DLD1 (cell line): Measurements from ENCODE around the gene KDM8.
"Not testable (repeated sequence)": the region's sequence is repeated elsewhere in the genome, so short reads cannot be mapped to it uniquely, and the experiment has no call there.

Source experiments
- in situ Hi-C: cut with HindIII; loops from 2 replicates; pipeline ENCODE4 v1.10.0; 2017; ENCODE audit warnings: low sequenced_read_pairs

The KDM8 gene

GRCh38 chr16:27190316-27190871, 12.9 kb upstream of the KDM8 start:
- in situ Hi-C loops, result no loop called here

GRCh38 chr16:27191352-27191924, 11.9 kb upstream of the KDM8 start:
- in situ Hi-C loops, result no loop called here

- in situ Hi-C loops, result no loop called here
These were observed 9.9 kb upstream of the KDM8 start for GRCh38 chr16:27193300-27193990.

GRCh38 chr16:27195076-27195741, 8.1 kb upstream of the KDM8 start:
- in situ Hi-C loops, result no loop called here

- in situ Hi-C loops, result no loop called here
These were observed 7.3 kb upstream of the KDM8 start for GRCh38 chr16:27195941-27196595.

- in situ Hi-C loops, result no loop called here
These were observed 6.3 kb upstream of the KDM8 start for GRCh38 chr16:27197004-27197403.

- in situ Hi-C loops, result no loop called here
These were observed 4.7 kb upstream of the KDM8 start for GRCh38 chr16:27198451-27199234.

GRCh38 chr16:27199235-27199586, 4.1 kb upstream of the KDM8 start:
- in situ Hi-C loops, result no loop called here

GRCh38 chr16:27199736-27200135, 3.6 kb upstream of the KDM8 start:
- in situ Hi-C loops, result no loop called here

GRCh38 chr16:27200914-27201313, 2.4 kb upstream of the KDM8 start:
- in situ Hi-C loops, result not testable (repeated sequence)

GRCh38 chr16:27202923-27203506, 311 bp upstream of the KDM8 start:
- in situ Hi-C loops, result no loop called here

GRCh38 chr16:27204312-27204915, 1.1 kb downstream of the KDM8 start:
- in situ Hi-C loops, result no loop called here

- in situ Hi-C loops, result no loop called here
These were observed 2.2 kb downstream of the KDM8 start for GRCh38 chr16:27205423-27206065.

GRCh38 chr16:27207121-27207520, 3.8 kb downstream of the KDM8 start:
- in situ Hi-C loops, result not testable (repeated sequence)

- in situ Hi-C loops, result no loop called here
These were observed 4.9 kb downstream of the KDM8 start for GRCh38 chr16:27208081-27208680.

GRCh38 chr16:27208796-27209195, 5.5 kb downstream of the KDM8 start:
- in situ Hi-C loops, result no loop called here

- in situ Hi-C loops, result no loop called here
These were observed 6.3 kb downstream of the KDM8 start for GRCh38 chr16:27209591-27209990.

- in situ Hi-C loops, result no loop called here
These were observed 6.8 kb downstream of the KDM8 start for GRCh38 chr16:27210174-27210573.

GRCh38 chr16:27211026-27211425, 7.7 kb downstream of the KDM8 start:
- in situ Hi-C loops, result no loop called here
